ENCODE measurements around the gene STKLD1. TPM values are rescaled to one million over a fixed set of nuclear protein-coding genes. Genes with fewer than 3 reads are reported as not detected.

Gene STKLD1
- total and polyA plus RNA-seq, 9 of the 15 experiments (the other 6 are each of a cell fraction or from before 2014, with no cell fraction given), result 0.10 to 0.65 (median 0.33) TPM; not detected in 2

DNA sequence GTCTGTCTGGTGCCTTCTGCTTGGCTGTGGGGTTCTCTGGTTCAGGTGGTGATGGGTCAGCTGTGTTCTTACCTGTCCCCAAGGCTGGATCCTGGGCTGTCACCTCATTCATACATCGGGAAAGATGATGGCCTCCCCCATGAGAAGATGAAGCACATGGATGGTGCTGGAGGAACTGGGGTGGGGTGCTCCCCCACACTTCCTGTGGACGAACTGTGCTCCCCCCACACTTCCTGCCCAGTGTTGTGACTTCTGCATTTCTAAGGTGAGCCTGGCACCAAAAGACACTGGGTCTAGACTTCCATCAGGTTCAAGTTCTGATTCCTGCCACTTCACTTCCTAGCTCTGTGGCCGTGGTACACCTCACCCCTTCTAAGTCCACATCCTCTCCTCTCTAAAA lies 35.9 kb upstream of the STKLD1 start:
- Histone ChIP-seq H4K20me1 (replicated peaks; ENCODE audit: control insufficient read depth, insufficient read depth, low read length) (no peaks in the 10 kb centered on the region), H3K27ac (ENCODE audit: extremely low read depth, low read depth, low read length) (no peak overlapping the region), H3K4me2 (ENCODE audit: insufficient read depth, low read length) (no peak overlapping the region), H3K4me3 (no peak overlapping the region), H3K79me2 (ENCODE audit: control insufficient read depth, insufficient read depth, low read length) (peaks cover 13% of the 10 kb centered on the region), H3K9me3 (replicated peaks; ENCODE audit: control insufficient read depth, insufficient read depth, low read depth, low read length) (no peaks in the 10 kb centered on the region), H2AFZ (ENCODE audit: low read depth, low read length) (no peak overlapping the region), H3K4me1 (replicated peaks in 1 of 2; ENCODE audit: control insufficient read depth in 2 of 2, insufficient read depth in 2 of 2, low read length in 2 of 2) (peaks cover 2 to 26% of the 10 kb centered on the region in 2 experiments; a peak in 4 of 5 replicates), H3K9ac (ENCODE audit: insufficient read depth in 1 of 2, low read depth in 2 of 2, low read length in 2 of 2) (peak overlapping the region in 1 of 2 experiments; percentile 78; a peak in 2 of 4 replicates), H3K27me3 (ENCODE audit: control insufficient read depth in 2 of 2, insufficient read depth in 2 of 2, low read length in 2 of 2) (no peaks in the 10 kb centered on the region; a peak in 1 of 5 replicates), H3K9me1 (ENCODE audit: control insufficient read depth, insufficient read depth, low read length) (no peaks in the 10 kb centered on the region), H3K36me3 (ENCODE audit: control insufficient read depth, insufficient read depth, low read length) (peaks cover 71% of the 10 kb centered on the region; the same call in 2 of the 3 replicates)
- DNase-seq (ENCODE audit: extremely low read depth in 1 of 4, low spot score in 3 of 4) (no peak), FAIRE-seq (no peak), ATAC-seq (no peak)
- intact Hi-C loops (cut with micrococcal nuclease) (no loop called here), in situ Hi-C loops (cut with MboI) (no loop called here)
- TF ChIP-seq POLR2G (IDR thresholded peaks at IDR 0.05; ENCODE audit: low read depth, low read length) (no peak), RBM39 (optimal IDR thresholded peaks at IDR 0.05; ENCODE audit: low read depth, low read length) (no peak), HOXB6 (CRISPR knock-in tag; IDR thresholded peaks at IDR 0.05; ENCODE audit: borderline replicate concordance) (no peak), TAF9B (IDR thresholded peaks at IDR 0.05; ENCODE audit: partially characterized antibody) (no peak), ARID1B (IDR thresholded peaks at IDR 0.05) (no peak), NR0B1 (IDR thresholded peaks at IDR 0.05; ENCODE audit: partially characterized antibody) (no peak), ZBTB7A (IDR thresholded peaks at IDR 0.05; ENCODE audit: borderline replicate concordance, control insufficient read depth, low read depth, low read length) (no peak), POLR2A (conservative IDR thresholded peaks at IDR 0.05) (no peak), BHLHE40 (IDR thresholded peaks at IDR 0.05; ENCODE audit: low read length) (no peak), MEIS2 (IDR thresholded peaks at IDR 0.05; ENCODE audit: partially characterized antibody) (no peak), RAD51 (IDR thresholded peaks at IDR 0.05; ENCODE audit: borderline replicate concordance, low read depth) (no peak), ATF1 (CRISPR knock-in tag; IDR thresholded peaks at IDR 0.05) (no peak), ATF1 (tag; IDR thresholded peaks at IDR 0.05) (no peak), HES1 (IDR thresholded peaks at IDR 0.05; ENCODE audit: low read depth) (no peak)
- TF ChIP-seq, protein P1, sequence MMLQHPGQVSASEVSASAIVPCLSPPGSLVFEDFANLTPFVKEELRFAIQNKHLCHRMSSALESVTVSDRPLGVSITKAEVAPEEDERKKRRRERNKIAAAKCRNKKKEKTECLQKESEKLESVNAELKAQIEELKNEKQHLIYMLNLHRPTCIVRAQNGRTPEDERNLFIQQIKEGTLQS (IDR thresholded peaks at IDR 0.05), result no peak
- TF ChIP-seq, protein P1 (CRISPR knock-in tag; conservative IDR thresholded peaks at IDR 0.05), result no peak
- TF ChIP-seq, protein P2, sequence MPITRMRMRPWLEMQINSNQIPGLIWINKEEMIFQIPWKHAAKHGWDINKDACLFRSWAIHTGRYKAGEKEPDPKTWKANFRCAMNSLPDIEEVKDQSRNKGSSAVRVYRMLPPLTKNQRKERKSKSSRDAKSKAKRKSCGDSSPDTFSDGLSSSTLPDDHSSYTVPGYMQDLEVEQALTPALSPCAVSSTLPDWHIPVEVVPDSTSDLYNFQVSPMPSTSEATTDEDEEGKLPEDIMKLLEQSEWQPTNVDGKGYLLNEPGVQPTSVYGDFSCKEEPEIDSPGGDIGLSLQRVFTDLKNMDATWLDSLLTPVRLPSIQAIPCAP (CRISPR knock-in tag; IDR thresholded peaks at IDR 0.05; ENCODE audit: borderline replicate concordance), result no peak
- TF ChIP-seq, protein P3, sequence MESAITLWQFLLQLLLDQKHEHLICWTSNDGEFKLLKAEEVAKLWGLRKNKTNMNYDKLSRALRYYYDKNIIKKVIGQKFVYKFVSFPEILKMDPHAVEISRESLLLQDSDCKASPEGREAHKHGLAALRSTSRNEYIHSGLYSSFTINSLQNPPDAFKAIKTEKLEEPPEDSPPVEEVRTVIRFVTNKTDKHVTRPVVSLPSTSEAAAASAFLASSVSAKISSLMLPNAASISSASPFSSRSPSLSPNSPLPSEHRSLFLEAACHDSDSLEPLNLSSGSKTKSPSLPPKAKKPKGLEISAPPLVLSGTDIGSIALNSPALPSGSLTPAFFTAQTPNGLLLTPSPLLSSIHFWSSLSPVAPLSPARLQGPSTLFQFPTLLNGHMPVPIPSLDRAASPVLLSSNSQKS (CRISPR knock-in tag; IDR thresholded peaks at IDR 0.05), result no peak
- ChIA-PET CTCF (ENCODE audit: low intra/inter-chr PET ratio) (no interaction called here), POLR2A (interaction anchor here (0.7 to 2.7 kb wide), 5 partner anchors 8 to 100 kb away, joined by 3 to 18 read pairs (median 8); partner anchors contain the start of genes MED22 and RPL7A)
- 90% methylated on average over 3 of the region's 3 CpGs for WGBS (ENCODE audit: insufficient coverage, low coverage, missing lambda C conversion rate)
- no TSS peak for BruUV-seq (replicated peaks)

Data from K562 (cell line).